BLaER1 treated with 17β-estradiol and CSF1 and Interleukin-3, amounts not matched to agents 10 nM and 100 nM (cell line): ENCODE results near the gene RSU1.

Source experiments
- H3K27ac ChIP-seq, 11 experiments: shearing (Covaris generic); formaldehyde crosslinking; 2 replicates each; pipeline ENCODE4 v1.8.1; 2022
- H3K27me3 ChIP-seq, 11 experiments: shearing (Covaris generic); formaldehyde crosslinking; 2 replicates each; pipeline ENCODE4 v1.8.1; 2022
- H3K36me3 ChIP-seq, 11 experiments: shearing (Covaris generic); formaldehyde crosslinking; 2 replicates each; pipeline ENCODE4 v1.8.1; 2022
- H3K4me1 ChIP-seq, 10 experiments: shearing (Covaris generic); formaldehyde crosslinking; 2 replicates each; pipeline ENCODE4 v1.8.1; 2022
- H3K4me2 ChIP-seq, 11 experiments: shearing (Covaris generic); formaldehyde crosslinking; 2 replicates each; pipeline ENCODE4 v1.8.1; 2022
- H3K4me3 ChIP-seq, 10 experiments: shearing (Covaris generic); formaldehyde crosslinking; 2 replicates each; pipeline ENCODE4 v1.8.1; 2022
- H3K9ac ChIP-seq, 11 experiments: shearing (Covaris generic); formaldehyde crosslinking; 2 replicates each; pipeline ENCODE4 v1.8.1; 2022
- H3K9me3 ChIP-seq, 11 experiments: shearing (Covaris generic); formaldehyde crosslinking; replicated peaks in 1 of 11; 2 replicates each; pipeline ENCODE4 v1.8.1; 2022
- H4K20me1 ChIP-seq, 11 experiments: shearing (Covaris generic); formaldehyde crosslinking; 2 replicates each; pipeline ENCODE4 v1.8.1; 2022
- Cebpa-rat ChIP-seq, 11 experiments: shearing (Covaris generic); IDR thresholded peaks; 2 replicates each; pipeline ENCODE4 v1.8.1; 2022

RSU1 gene

GRCh38 chr10:16728266-16728665 lies 89.0 kb downstream of the RSU1 start:
- no peaks in the 10 kb centered on the region for H3K27me3 ChIP-seq
- peaks cover 44 to 98% (median 77%) of the 10 kb centered on the region in 11 experiments for H3K36me3 ChIP-seq
- H4K20me1 ChIP-seq = peaks cover 0 to 5% (median 0%) of the 10 kb centered on the region in 11 experiments; a peak in 1 of 22 replicates
- no peak overlapping the region for H3K4me2 ChIP-seq
- H3K9me3 ChIP-seq = peaks cover 0 to 49% (median 18%) of the 10 kb centered on the region in 11 experiments; a peak in 16 of 22 replicates
- no peak overlapping the region for H3K9ac ChIP-seq
- H3K4me3 ChIP-seq = no peak overlapping the region
- TF ChIP-seq Cebpa-rat (IDR thresholded peaks at IDR 0.05) = no peak
- no peaks in the 10 kb centered on the region for H3K4me1 ChIP-seq
- H3K27ac ChIP-seq = no peak overlapping the region

- H3K27ac ChIP-seq = no peak overlapping the region
- no peak overlapping the region for H3K4me2 ChIP-seq
- no peaks in the 10 kb centered on the region for H3K4me1 ChIP-seq
- peaks cover 0 to 5% (median 0%) of the 10 kb centered on the region in 11 experiments; a peak in 1 of 22 replicates for H4K20me1 ChIP-seq
- H3K27me3 ChIP-seq = no peaks in the 10 kb centered on the region
- no peak overlapping the region for H3K4me3 ChIP-seq
- no peak overlapping the region for H3K9ac ChIP-seq
- TF ChIP-seq Cebpa-rat (IDR thresholded peaks at IDR 0.05) = no peak
- H3K36me3 ChIP-seq = peaks cover 42 to 95% (median 81%) of the 10 kb centered on the region in 11 experiments
- peaks cover 0 to 49% (median 18%) of the 10 kb centered on the region in 11 experiments; a peak in 16 of 22 replicates for H3K9me3 ChIP-seq
These were observed 89.6 kb downstream of the RSU1 start for GRCh38 chr10:16727666-16728065.

GRCh38 chr10:16724509-16724908 lies 92.7 kb downstream of the RSU1 start:
- peaks cover 0 to 5% (median 0%) of the 10 kb centered on the region in 11 experiments; a peak in 1 of 22 replicates for H4K20me1 ChIP-seq
- H3K9me3 ChIP-seq = peaks cover 2 to 29% (median 14%) of the 10 kb centered on the region in 11 experiments; a peak in 15 of 22 replicates
- peaks cover 33 to 94% (median 79%) of the 10 kb centered on the region in 11 experiments for H3K36me3 ChIP-seq
- no peaks in the 10 kb centered on the region for H3K27me3 ChIP-seq
- no peak for TF ChIP-seq Cebpa-rat (IDR thresholded peaks at IDR 0.05)
- H3K4me3 ChIP-seq = no peak overlapping the region
- no peak overlapping the region for H3K27ac ChIP-seq
- no peaks in the 10 kb centered on the region for H3K4me1 ChIP-seq
- no peak overlapping the region for H3K9ac ChIP-seq
- H3K4me2 ChIP-seq = no peak overlapping the region

GRCh38 chr10:16720812-16721211 lies 96.4 kb downstream of the RSU1 start:
- no peaks in the 10 kb centered on the region for H3K27me3 ChIP-seq
- no peak for TF ChIP-seq Cebpa-rat (IDR thresholded peaks at IDR 0.05)
- no peaks in the 10 kb centered on the region for H3K4me1 ChIP-seq
- no peak overlapping the region for H3K27ac ChIP-seq
- H3K36me3 ChIP-seq = peaks cover 27 to 83% (median 58%) of the 10 kb centered on the region in 11 experiments; a peak in 20 of 22 replicates
- 0 out of 22 replicates have a peak, but pooled peaks cover 0 to 5% (median 0%) of the 10 kb centered on the region in 11 experiments for H4K20me1 ChIP-seq
- H3K9me3 ChIP-seq = peaks cover 0 to 29% (median 8%) of the 10 kb centered on the region in 11 experiments; a peak in 12 of 22 replicates
- no peak overlapping the region for H3K4me3 ChIP-seq
- H3K4me2 ChIP-seq = no peak overlapping the region
- H3K9ac ChIP-seq = no peak overlapping the region

- H3K4me2 ChIP-seq = no peak overlapping the region
- no peaks in the 10 kb centered on the region for H3K27me3 ChIP-seq
- H4K20me1 ChIP-seq = no peaks in the 10 kb centered on the region
- H3K9ac ChIP-seq = no peak overlapping the region
- H3K4me1 ChIP-seq = no peaks in the 10 kb centered on the region
- H3K27ac ChIP-seq = no peak overlapping the region
- H3K9me3 ChIP-seq = peaks cover 23 to 55% (median 30%) of the 10 kb centered on the region in 11 experiments
- TF ChIP-seq Cebpa-rat (IDR thresholded peaks at IDR 0.05) = no peak
- H3K36me3 ChIP-seq = peaks cover 36 to 84% (median 60%) of the 10 kb centered on the region in 11 experiments; a peak in 21 of 22 replicates
- no peak overlapping the region for H3K4me3 ChIP-seq
These were observed 99.4 kb downstream of the RSU1 start for GRCh38 chr10:16717622-16718395.

- H3K27me3 ChIP-seq = no peaks in the 10 kb centered on the region
- H4K20me1 ChIP-seq = no peaks in the 10 kb centered on the region
- no peak for TF ChIP-seq Cebpa-rat (IDR thresholded peaks at IDR 0.05)
- peaks cover 33 to 68% (median 43%) of the 10 kb centered on the region in 11 experiments for H3K9me3 ChIP-seq
- no peak overlapping the region for H3K27ac ChIP-seq
- no peak overlapping the region for H3K9ac ChIP-seq
- H3K4me3 ChIP-seq = no peak overlapping the region
- H3K36me3 ChIP-seq = peaks cover 25 to 82% (median 53%) of the 10 kb centered on the region in 11 experiments; a peak in 21 of 22 replicates
- H3K4me1 ChIP-seq = no peaks in the 10 kb centered on the region
- H3K4me2 ChIP-seq = no peak overlapping the region
These were observed 101.2 kb downstream of the RSU1 start for GRCh38 chr10:16716051-16716450.

GRCh38 chr10:16713290-16713689 lies 103.9 kb downstream of the RSU1 start:
- Histone ChIP-seq H3K27ac (no peak overlapping the region), H3K9ac (no peak overlapping the region), H3K4me1 (no peaks in the 10 kb centered on the region), H3K36me3 (peaks cover 16 to 60% (median 31%) of the 10 kb centered on the region in 11 experiments; a peak in 21 of 22 replicates), H3K27me3 (no peaks in the 10 kb centered on the region), H3K9me3 (peaks cover 37 to 67% (median 53%) of the 10 kb centered on the region in 11 experiments), H3K4me3 (peak overlapping the region in 1 of 10 experiments; percentile 13; a peak in 1 of 20 replicates), H3K4me2 (no peak overlapping the region), H4K20me1 (no peaks in the 10 kb centered on the region)
- no peak for TF ChIP-seq Cebpa-rat (IDR thresholded peaks at IDR 0.05)

GRCh38 chr10:16712883-16713282 lies 104.3 kb downstream of the RSU1 start:
- TF ChIP-seq Cebpa-rat (IDR thresholded peaks at IDR 0.05) = no peak
- H3K9ac ChIP-seq = no peak overlapping the region
- H3K27ac ChIP-seq = no peak overlapping the region
- H3K4me1 ChIP-seq = no peaks in the 10 kb centered on the region
- no peaks in the 10 kb centered on the region for H3K27me3 ChIP-seq
- no peaks in the 10 kb centered on the region for H4K20me1 ChIP-seq
- no peak overlapping the region for H3K4me2 ChIP-seq
- H3K4me3 ChIP-seq = peak overlapping the region in 1 of 10 experiments; percentile 13; a peak in 1 of 20 replicates
- H3K36me3 ChIP-seq = peaks cover 16 to 57% (median 31%) of the 10 kb centered on the region in 11 experiments; a peak in 21 of 22 replicates
- peaks cover 37 to 67% (median 53%) of the 10 kb centered on the region in 11 experiments for H3K9me3 ChIP-seq

GRCh38 chr10:16700331-16700730 lies 116.9 kb downstream of the RSU1 start:
- H3K9ac ChIP-seq = no peak overlapping the region
- H3K9me3 ChIP-seq = peaks cover 3 to 20% (median 14%) of the 10 kb centered on the region in 11 experiments; a peak in 21 of 22 replicates
- no peak overlapping the region for H3K4me2 ChIP-seq
- H4K20me1 ChIP-seq = peaks cover 0 to 5% (median 0%) of the 10 kb centered on the region in 11 experiments; a peak in 2 of 22 replicates
- H3K4me3 ChIP-seq = no peak overlapping the region
- no peak for TF ChIP-seq Cebpa-rat (IDR thresholded peaks at IDR 0.05)
- H3K36me3 ChIP-seq = peaks cover 0 to 31% (median 9%) of the 10 kb centered on the region in 11 experiments; a peak in 11 of 22 replicates
- no peaks in the 10 kb centered on the region for H3K4me1 ChIP-seq
- H3K27me3 ChIP-seq = no peaks in the 10 kb centered on the region
- no peak overlapping the region for H3K27ac ChIP-seq
